Psoas muscle (tissue), 8 donors: ENCODE results near the gene DNAJB14. TPM values are rescaled to one million over a fixed set of nuclear protein-coding genes. Genes with fewer than 3 reads are reported as not detected.

Experiments
- ATAC-seq, 4 donors: fragments of 200-7000 bp; cut with Tn5 transposase; one replicate each; pipeline ENCODE4 v1.9.1; 2020; ENCODE audit warnings: moderate library complexity in 3 of 4, mild to moderate bottlenecking in 2 of 4
- DNase-seq, 2 donors: peaks; one replicate each; pipeline ENCODE4 v3.0.0-alpha.2; 2020
- H3K27ac ChIP-seq: fragments of 200-600 bp; one replicate; pipeline ENCODE4 v1.8.0; 2022
- H3K27me3 ChIP-seq, 3 donors: fragments of 200-600 bp in 1 of 3; one replicate each; pipeline versions ENCODE4 v1.6.1 to v1.8.0; 2013 to 2022; ENCODE audit warnings: low read length in 2 of 3, mild to moderate bottlenecking in 2 of 3, moderate library complexity in 1 of 3; ENCODE audit not compliant: insufficient read depth in 3 of 3
- H3K36me3 ChIP-seq, 2 donors: fragments of 200-600 bp in 1 of 2; one replicate each; pipeline versions ENCODE4 v1.6.1 to v1.8.0; 2013 to 2022; ENCODE audit warnings: low read depth in 1 of 2, mild to moderate bottlenecking in 1 of 2, moderate library complexity in 1 of 2; ENCODE audit not compliant: insufficient read depth in 1 of 2
- H3K4me1 ChIP-seq: fragments of 200-600 bp; one replicate; pipeline ENCODE4 v1.8.0; 2022
- H3K4me3 ChIP-seq: fragments of 200-600 bp; one replicate; pipeline ENCODE4 v1.8.0; 2022; ENCODE audit warnings: mild to moderate bottlenecking
- H3K9me3 ChIP-seq: fragments of 200-600 bp; one replicate; pipeline ENCODE4 v1.8.0; 2022
- CTCF ChIP-seq: fragments of 200-600 bp; IDR thresholded peaks from one replicate; pipeline ENCODE4 v1.8.0; 2022; ENCODE audit warnings: antibody characterized with exemption
- WGBS, 3 donors: extraction: QIAGEN DNeasy Blood & Tissue Kit; methylation state at CpG; one replicate each; pipeline versions ENCODE4 v1.1.6 to v1.1.7; 2013; 5-methylcytosine and 5-hydroxymethylcytosine counted together
- intact Hi-C, 2 donors: fragments of 100-400 bp; cut with DNase I; formaldehyde crosslinking; loops; one replicate each; pipeline versions ENCODE4 v1.11.0 to v1.14.2; 2022
- polyA plus RNA-seq, 3 donors: library from polyadenylated mRNA; stranded (reverse); fragments of 200-250 nt; gene quantifications; one replicate each; pipeline ENCODE4 v1.2.3, GENCODE V29; 2013
- total RNA-seq, 4 donors: library from RNA; stranded (reverse); fragmentation: NEBNext Ultra II Directional in 2 of 4; extraction: Animal tissue kit (Norgen Biotek cat#: 25700) in 2 of 4; gene quantifications; one replicate each; pipeline versions ENCODE4 v1.2.1 to v1.2.4, GENCODE V29; 2021 to 2023
- donor health status: healthy with polysubstance abuse.
- donor health status: DM: no; HTN: no; CAD: no; lungs with moderate emphysema.
- donor health status: Bipolar disorder and iron deficiency.
- donor health status: healthy.
- donor health status: DM: yes; HTN: yes; CAD: no.
- donor health status: DM: no; HTN: no; CAD: no.
- donor health status: DM: no; HTN: no; CAD: no.
- donor health status: DM: yes; HTN: yes; CAD: no.

DNAJB14 gene
- total and polyA plus RNA-seq, 7 donors: 3.3 to 16.7 (median 12.9) TPM

GRCh38 chr4:99859618-99860017 lies 86.8 kb downstream of the DNAJB14 start:
- 77 to 87% (median 78%) methylated on average over 2 of the region's 2 CpGs for WGBS, 3 donors
- no peaks in the 10 kb centered on the region for H3K4me1 ChIP-seq
- DNase-seq (no peak), ATAC-seq (no peak)
- TF ChIP-seq CTCF: no peak
- H3K9me3 ChIP-seq: no peaks in the 10 kb centered on the region
- H3K27me3 ChIP-seq: no peaks in the 10 kb centered on the region
- no peaks in the 10 kb centered on the region for H3K36me3 ChIP-seq
- no peak overlapping the region for H3K27ac ChIP-seq
- intact Hi-C loops: no loop called here
- H3K4me3 ChIP-seq: no peak overlapping the region

GRCh38 chr4:99857307-99857706 lies 89.1 kb downstream of the DNAJB14 start:
- H3K27ac ChIP-seq: no peak overlapping the region
- ATAC-seq: no peak
- no peaks in the 10 kb centered on the region for H3K9me3 ChIP-seq
- no peak overlapping the region for H3K4me3 ChIP-seq
- no peak for TF ChIP-seq CTCF
- H3K27me3 ChIP-seq: no peaks in the 10 kb centered on the region
- no peaks in the 10 kb centered on the region for H3K4me1 ChIP-seq
- no peaks in the 10 kb centered on the region for H3K36me3 ChIP-seq
- no peak for DNase-seq
- intact Hi-C loops: no loop called here
- WGBS, 3 donors: 53 to 71% (median 55%) methylated on average over 3 of the region's 3 CpGs

GRCh38 chr4:99856166-99856565 lies 90.3 kb downstream of the DNAJB14 start:
- Histone ChIP-seq H3K9me3 (no peaks in the 10 kb centered on the region), H3K27ac (no peak overlapping the region), H3K27me3 (no peaks in the 10 kb centered on the region), H3K36me3 (no peaks in the 10 kb centered on the region), H3K4me1 (no peaks in the 10 kb centered on the region), H3K4me3 (no peak overlapping the region)
- ATAC-seq: peak in 1 of 4 donors; percentile 35
- intact Hi-C loops: no loop called here
- no peak for TF ChIP-seq CTCF
- WGBS, 3 donors: 44 to 54% (median 51%) methylated on average over 1 of the region's 1 CpG
- no peak for DNase-seq

- Histone ChIP-seq H3K27me3 (no peaks in the 10 kb centered on the region), H3K4me1 (no peaks in the 10 kb centered on the region), H3K36me3 (no peaks in the 10 kb centered on the region), H3K9me3 (no peaks in the 10 kb centered on the region), H3K4me3 (no peak overlapping the region), H3K27ac (no peak overlapping the region)
- no peak for ATAC-seq
- WGBS, 3 donors: 81 to 85% (median 85%) methylated on average over 1 of the region's 1 CpG
- DNase-seq: no peak
- no peak for TF ChIP-seq CTCF
- intact Hi-C loops: no loop called here
Measured at GRCh38 chr4:99855678-99856077, 90.7 kb downstream of the DNAJB14 start.

- Histone ChIP-seq H3K9me3 (no peaks in the 10 kb centered on the region), H3K27ac (no peak overlapping the region), H3K27me3 (no peaks in the 10 kb centered on the region), H3K4me1 (no peaks in the 10 kb centered on the region), H3K4me3 (no peak overlapping the region), H3K36me3 (no peaks in the 10 kb centered on the region)
- WGBS, 3 donors: 51 to 67% (median 53%) methylated on average over 1 of the region's 1 CpG
- no peak for TF ChIP-seq CTCF
- DNase-seq (no peak), ATAC-seq (no peak)
- intact Hi-C loops: no loop called here
Measured at GRCh38 chr4:99853999-99854398, 92.4 kb downstream of the DNAJB14 start.
